Thymus (tissue), 11 donors: ENCODE measurements around the gene TNP2. TPM values are rescaled to one million over a fixed set of nuclear protein-coding genes. Genes with fewer than 3 reads are reported as not detected.

Experiments
- DNase-seq, 9 donors: peaks; one replicate each; pipeline ENCODE4 v3.0.0-alpha.2; 2013; ENCODE audit warnings: low spot score in 9 of 9, low read depth in 6 of 9, missing footprints in 1 of 9
- H3K27ac ChIP-seq, 2 donors: one replicate each; pipeline ENCODE4 v1.5.1; 2013; ENCODE audit warnings: control low read depth in 1 of 2, low read depth in 1 of 2, low read length in 1 of 2, mild to moderate bottlenecking in 1 of 2, moderate library complexity in 1 of 2
- H3K27me3 ChIP-seq, 2 donors: one replicate each; pipeline ENCODE4 v1.5.1; 2013; ENCODE audit warnings: low read length in 1 of 2; ENCODE audit not compliant: control insufficient read depth in 2 of 2, insufficient read depth in 1 of 2
- H3K36me3 ChIP-seq, 2 donors: one replicate each; pipeline ENCODE4 v1.5.1; 2013; ENCODE audit warnings: low read length in 1 of 2, mild to moderate bottlenecking in 1 of 2, moderate library complexity in 1 of 2; ENCODE audit not compliant: control insufficient read depth in 2 of 2, insufficient read depth in 2 of 2
- H3K4me1 ChIP-seq, 2 donors: one replicate each; pipeline ENCODE4 v1.5.1; 2013; ENCODE audit warnings: low read length in 2 of 2; ENCODE audit not compliant: control insufficient read depth in 2 of 2, insufficient read depth in 2 of 2
- H3K4me3 ChIP-seq, 2 donors: one replicate each; pipeline ENCODE4 v1.5.1; 2013; ENCODE audit warnings: low read length in 2 of 2, control low read depth in 1 of 2, mild to moderate bottlenecking in 1 of 2
- H3K9me3 ChIP-seq, 2 donors: one replicate each; pipeline ENCODE4 v1.5.1; 2013; ENCODE audit warnings: low read length in 1 of 2, mild to moderate bottlenecking in 1 of 2; ENCODE audit not compliant: control insufficient read depth in 2 of 2, insufficient read depth in 1 of 2
- WGBS: extraction: QIAGEN DNeasy Blood & Tissue Kit; methylation state at CpG from one replicate; pipeline ENCODE4 v1.1.7; 2013; 5-methylcytosine and 5-hydroxymethylcytosine counted together
- polyA plus RNA-seq: library from polyadenylated mRNA; stranded (reverse); fragments of 200-250 nt; gene quantifications from one replicate; pipeline ENCODE4 v1.2.3, GENCODE V29; 2013
- total RNA-seq: library from RNA; stranded (reverse); fragments of 120-200 nt; gene quantifications from one replicate; pipeline ENCODE4 v1.2.4, GENCODE V29; 2013
- donor health status: healthy.

TNP2 gene
- total and polyA plus RNA-seq, 2 donors = not detected

GRCh38 chr16:11253995-11254912 lies 14.9 kb downstream of the TNP2 start:
- WGBS = 62% methylated on average over 29 of the region's 29 CpGs
- peak overlapping the region; percentile 82 to 93 for H3K4me3 ChIP-seq
- peaks cover 31 to 62% of the 10 kb centered on the region in 2 donors for H3K4me1 ChIP-seq
- peaks cover 43 to 49% of the 10 kb centered on the region in 2 donors for H3K36me3 ChIP-seq
- H3K27me3 ChIP-seq = no peaks in the 10 kb centered on the region
- no peak for DNase-seq
- peak overlapping the region; percentile 66 to 93 for H3K27ac ChIP-seq
- H3K9me3 ChIP-seq = peaks cover 0 to 1% of the 10 kb centered on the region in 2 donors

GRCh38 chr16:11253009-11253994 lies 15.8 kb downstream of the TNP2 start:
- peak in 1 of 9 donors; percentile 46 for DNase-seq
- WGBS = 62% methylated on average over 5 of the region's 5 CpGs
- peaks cover 21 to 53% of the 10 kb centered on the region in 2 donors for H3K4me1 ChIP-seq
- H3K9me3 ChIP-seq = peaks cover 0 to 1% of the 10 kb centered on the region in 2 donors
- peak overlapping the region; percentile 66 to 78 for H3K27ac ChIP-seq
- peak overlapping the region; percentile 82 to 93 for H3K4me3 ChIP-seq
- H3K36me3 ChIP-seq = peaks cover 44 to 53% of the 10 kb centered on the region in 2 donors
- H3K27me3 ChIP-seq = no peaks in the 10 kb centered on the region

- DNase-seq = no peak
- peaks cover 0 to 1% of the 10 kb centered on the region in 2 donors for H3K9me3 ChIP-seq
- H3K4me3 ChIP-seq = peak overlapping the region; percentile 82 to 93
- H3K4me1 ChIP-seq = peaks cover 16 to 45% of the 10 kb centered on the region in 2 donors
- peak overlapping the region; percentile 32 to 62 for H3K27ac ChIP-seq
- 91% methylated on average over 8 of the region's 8 CpGs for WGBS
- no peaks in the 10 kb centered on the region for H3K27me3 ChIP-seq
- H3K36me3 ChIP-seq = peaks cover 44 to 56% of the 10 kb centered on the region in 2 donors
These were observed 16.6 kb downstream of the TNP2 start for GRCh38 chr16:11252482-11252931.

- Histone ChIP-seq H3K36me3 (peaks cover 44 to 56% of the 10 kb centered on the region in 2 donors), H3K27me3 (no peaks in the 10 kb centered on the region), H3K4me1 (peaks cover 10 to 38% of the 10 kb centered on the region in 2 donors), H3K9me3 (peaks cover 0 to 1% of the 10 kb centered on the region in 2 donors), H3K27ac (peak overlapping the region; percentile 68 to 70), H3K4me3 (peak overlapping the region; percentile 82 to 93)
- DNase-seq = peak in 6 of 9 donors; percentile 53 to 90 (median 76)
- 46% methylated on average over 18 of the region's 18 CpGs for WGBS
These were observed 17.3 kb downstream of the TNP2 start for GRCh38 chr16:11251525-11252481.

- no peak for DNase-seq
- 98% methylated on average over 10 of the region's 10 CpGs for WGBS
These were observed 18.2 kb downstream of the TNP2 start for GRCh38 chr16:11250786-11251524.

GRCh38 chr16:11250091-11250785 lies 18.9 kb downstream of the TNP2 start:
- no peaks in the 10 kb centered on the region for H3K27me3 ChIP-seq
- no peak overlapping the region for H3K4me3 ChIP-seq
- no peak for DNase-seq
- H3K27ac ChIP-seq = peak overlapping the region in 1 of 2 donors; percentile 47
- peaks cover 11 to 39% of the 10 kb centered on the region in 2 donors for H3K4me1 ChIP-seq
- WGBS = 95% methylated on average over 16 of the region's 16 CpGs
- H3K36me3 ChIP-seq = peaks cover 44 to 54% of the 10 kb centered on the region in 2 donors
- H3K9me3 ChIP-seq = peaks cover 0 to 1% of the 10 kb centered on the region in 2 donors

More at GRCh38 chr16:11250786-11251524, 18.2 kb downstream of the TNP2 start:
- Histone ChIP-seq H3K27ac (peak overlapping the region in 1 of 2 donors; percentile 40), H3K27me3 (no peaks in the 10 kb centered on the region), H3K4me3 (peak overlapping the region in 1 of 2 donors; percentile 16), H3K4me1 (peaks cover 9 to 38% of the 10 kb centered on the region in 2 donors), H3K9me3 (peaks cover 0 to 1% of the 10 kb centered on the region in 2 donors), H3K36me3 (peaks cover 44 to 56% of the 10 kb centered on the region in 2 donors)

- H3K4me3 ChIP-seq = no peak overlapping the region
- peaks cover 0 to 1% of the 10 kb centered on the region in 2 donors for H3K9me3 ChIP-seq
- H3K27ac ChIP-seq = peak overlapping the region; percentile 47
- no peaks in the 10 kb centered on the region for H3K27me3 ChIP-seq
- WGBS = 96% methylated on average over 63 of the region's 63 CpGs
- peaks cover 41 to 46% of the 10 kb centered on the region in 2 donors for H3K36me3 ChIP-seq
- peaks cover 11 to 38% of the 10 kb centered on the region in 2 donors for H3K4me1 ChIP-seq
- no peak for DNase-seq
These were observed 19.7 kb downstream of the TNP2 start for GRCh38 chr16:11249233-11250061.
